HG03060 (cell line): ENCODE results near the gene GPHN.
A peak's percentile ranks its signal among the peaks of the same experiment; 100 is the strongest.
"Not testable (repeated sequence)": the region's sequence is repeated elsewhere in the genome, so short reads cannot be mapped to it uniquely, and the experiment has no call there.

ENCODE experiments used
- ATAC-seq: cut with Tn5 transposase; IDR thresholded peaks from one replicate; pipeline ENCODE4 v1.9.1; 2021; ENCODE audit warnings: low read depth, moderate number of reproducible peaks; ENCODE audit not compliant: unreplicated experiment

GPHN gene

GRCh38 chr14:66498311-66498710, 9.6 kb upstream of the GPHN start:
- no peak for ATAC-seq

- no peak for ATAC-seq
Observed at GRCh38 chr14:66501592-66501991, 6.4 kb upstream of the GPHN start.

- ATAC-seq, result not testable (repeated sequence)
Observed at GRCh38 chr14:66502836-66503235, 5.1 kb upstream of the GPHN start.

- no peak for ATAC-seq
Observed at GRCh38 chr14:66503532-66503931, 4.4 kb upstream of the GPHN start.

- ATAC-seq, result peak; percentile 7
Observed at GRCh38 chr14:66507181-66507721, 696 bp upstream of the GPHN start.

- no peak for ATAC-seq
Observed at GRCh38 chr14:66508547-66508845, 549 bp downstream of the GPHN start.

GRCh38 chr14:66508846-66509621, 1.1 kb downstream of the GPHN start:
- ATAC-seq, result no peak

- ATAC-seq, result no peak
Observed at GRCh38 chr14:66509874-66510273, 1.9 kb downstream of the GPHN start.

- ATAC-seq, result no peak
Observed at GRCh38 chr14:66511849-66512248, 3.9 kb downstream of the GPHN start.

GRCh38 chr14:66514213-66514612, 6.3 kb downstream of the GPHN start:
- ATAC-seq, result no peak

- ATAC-seq, result no peak
Observed at GRCh38 chr14:66530526-66530925, 22.6 kb downstream of the GPHN start.

GRCh38 chr14:66539034-66539433, 31.1 kb downstream of the GPHN start:
- no peak for ATAC-seq

GRCh38 chr14:66540038-66540437, 32.1 kb downstream of the GPHN start:
- no peak for ATAC-seq

GRCh38 chr14:66541627-66542026, 33.7 kb downstream of the GPHN start:
- no peak for ATAC-seq

- ATAC-seq, result no peak
Observed at GRCh38 chr14:66543996-66544395, 36.0 kb downstream of the GPHN start.

- ATAC-seq, result not testable (repeated sequence)
Observed at GRCh38 chr14:66545191-66545590, 37.2 kb downstream of the GPHN start.

- ATAC-seq, result not testable (repeated sequence)
Observed at GRCh38 chr14:66545751-66546150, 37.8 kb downstream of the GPHN start.

GRCh38 chr14:66563731-66564130, 55.8 kb downstream of the GPHN start:
- no peak for ATAC-seq

- ATAC-seq, result no peak
Observed at GRCh38 chr14:66568220-66568619, 60.3 kb downstream of the GPHN start.

GRCh38 chr14:66572826-66573225, 64.9 kb downstream of the GPHN start:
- ATAC-seq, result no peak

GRCh38 chr14:66575014-66575413, 67.1 kb downstream of the GPHN start:
- no peak for ATAC-seq

GRCh38 chr14:66575939-66576338, 68.0 kb downstream of the GPHN start:
- no peak for ATAC-seq
